IMR-90 (cell line): ENCODE data around the gene SLC25A2. TPM values are rescaled to one million over a fixed set of nuclear protein-coding genes. Genes with fewer than 3 reads are reported as not detected.

Experiments
- ATAC-seq: fragments of 200-7000 bp; cut with Tn5 transposase; 2 replicates; pipeline ENCODE4 v1.9.1; 2020; ENCODE audit warnings: low read depth, mild to moderate bottlenecking, moderate library complexity
- BruUV-seq: library from RNA; stranded (reverse); fragments of 400-500 nt; replicated peaks from 2 replicates; lab custom pipeline; 2021; lab: Mats Ljungman, UMichigan
- CTCF ChIA-PET: fragments of 300-600 bp; formaldehyde crosslinking; extraction: SDS; loops from one replicate; lab custom pipeline; 2021; ENCODE audit warnings: antibody characterized with exemption; lab: Yijun Ruan, JAX
- POLR2A ChIA-PET: fragments of 300-600 bp; sonication (Branson Sonifier 250); formaldehyde crosslinking; loops from one replicate; lab custom pipeline; 2022; ENCODE audit warnings: antibody characterized with exemption; ENCODE audit not compliant: unreplicated experiment; lab: Charles Lee
- DNase-seq: peaks from one replicate; pipeline ENCODE4 v3.0.0; 2013
- H2AFZ ChIP-seq: replicated peaks from 2 replicates; pipeline ENCODE3; 2013; ENCODE audit warnings: low read length, mild to moderate bottlenecking; ENCODE audit not compliant: poor library complexity
- H2AK5ac ChIP-seq: 2 replicates; pipeline ENCODE4 v1.6.1; 2013; ENCODE audit warnings: low read depth, low read length, inconsistent platforms
- H2AK9ac ChIP-seq: replicated peaks from 2 replicates; pipeline ENCODE3; 2013; ENCODE audit warnings: mild to moderate bottlenecking, low read depth, low read length, moderate library complexity; ENCODE audit not compliant: poor library complexity
- H2BK120ac ChIP-seq: 2 replicates; pipeline ENCODE4 v1.6.1; 2013; ENCODE audit warnings: low read depth, low read length, inconsistent platforms
- H2BK15ac ChIP-seq: 3 replicates; pipeline ENCODE4 v1.6.1; 2013; ENCODE audit warnings: low read depth, low read length, inconsistent platforms
- H2BK20ac ChIP-seq: 2 replicates; pipeline ENCODE4 v1.6.1; 2013; ENCODE audit warnings: low read depth, mild to moderate bottlenecking, inconsistent platforms, low read length, moderate library complexity
- H2BK5ac ChIP-seq: 2 replicates; pipeline ENCODE4 v1.6.1; 2013; ENCODE audit warnings: mild to moderate bottlenecking, low read depth, low read length, inconsistent platforms; ENCODE audit not compliant: poor library complexity, severe bottlenecking
- H3K14ac ChIP-seq: replicated peaks from 2 replicates; pipeline ENCODE4 v1.6.1; 2013; ENCODE audit warnings: low read depth, low read length, inconsistent platforms
- H3K18ac ChIP-seq: 2 replicates; pipeline ENCODE4 v1.6.1; 2013; ENCODE audit warnings: low read depth, low read length, control low read depth
- H3K23ac ChIP-seq: 2 replicates; pipeline ENCODE4 v1.6.1; 2013; ENCODE audit warnings: low read depth, low read length, inconsistent platforms
- H3K27ac ChIP-seq: 2 replicates; pipeline ENCODE4 v1.5.1; 2013; ENCODE audit warnings: mild to moderate bottlenecking, control low read depth, low read length; ENCODE audit not compliant: insufficient read depth
- H3K27me3 ChIP-seq: 2 replicates; pipeline ENCODE4 v1.6.1; 2013; ENCODE audit warnings: low read length; ENCODE audit not compliant: control insufficient read depth, insufficient read depth
- H3K36me3 ChIP-seq: 2 replicates; pipeline ENCODE4 v1.6.1; 2013; ENCODE audit warnings: low read length, mixed read lengths; ENCODE audit not compliant: control insufficient read depth, insufficient read depth
- H3K4ac ChIP-seq: 2 replicates; pipeline ENCODE4 v1.6.1; 2013; ENCODE audit warnings: low read depth, low read length, inconsistent platforms
- H3K4me1 ChIP-seq: 2 replicates; pipeline ENCODE4 v1.6.1; 2013; ENCODE audit warnings: low read length, mixed read lengths; ENCODE audit not compliant: control insufficient read depth, insufficient read depth
- H3K4me2 ChIP-seq: 2 replicates; pipeline ENCODE4 v1.6.1; 2013; ENCODE audit warnings: low read depth, mild to moderate bottlenecking, control low read depth, low read length, moderate library complexity
- H3K4me3 ChIP-seq: 2 replicates; pipeline ENCODE4 v1.5.1; 2013; ENCODE audit warnings: low read depth, mild to moderate bottlenecking, control low read depth, low read length, moderate library complexity; ENCODE audit not compliant: insufficient read depth
- H3K56ac ChIP-seq: 2 replicates; pipeline ENCODE4 v1.6.1; 2013; ENCODE audit warnings: low read length, inconsistent platforms; ENCODE audit not compliant: insufficient read depth; ENCODE audit errors: extremely low read depth
- H3K79me1 ChIP-seq, 2 experiments: 2 replicates each; pipeline ENCODE4 v1.6.1; 2013; ENCODE audit warnings: low read length in 2 of 2, inconsistent platforms in 1 of 2, low read depth in 1 of 2
- H3K9ac ChIP-seq: 2 replicates; pipeline ENCODE4 v1.6.1; 2013; ENCODE audit warnings: low read depth, low read length, control low read depth
- H3K9me1 ChIP-seq: 2 replicates; pipeline ENCODE4 v1.6.1; 2013; ENCODE audit warnings: low read length, inconsistent platforms; ENCODE audit not compliant: insufficient read depth
- H3K9me3 ChIP-seq: 2 replicates; pipeline ENCODE4 v1.6.1; 2013; ENCODE audit warnings: low read length; ENCODE audit not compliant: control insufficient read depth, insufficient read depth
- H4K20me1 ChIP-seq: 2 replicates; pipeline ENCODE4 v1.6.1; 2013; ENCODE audit warnings: low read length, inconsistent platforms; ENCODE audit not compliant: insufficient read depth
- H4K5ac ChIP-seq: 2 replicates; pipeline ENCODE4 v1.6.1; 2013; ENCODE audit warnings: mild to moderate bottlenecking, low read depth, low read length, control low read depth
- H4K8ac ChIP-seq, 2 experiments: 2 replicates each; pipeline ENCODE4 v1.6.1; 2013; ENCODE audit warnings: low read depth in 2 of 2, low read length in 2 of 2, control low read depth in 1 of 2, inconsistent platforms in 1 of 2
- H4K91ac ChIP-seq: 2 replicates; pipeline ENCODE4 v1.6.1; 2013; ENCODE audit warnings: low read depth, low read length, inconsistent platforms; ENCODE audit not compliant: insufficient read depth
- CHD1 ChIP-seq: IDR thresholded peaks from 2 replicates; pipeline ENCODE4 v1.6.1; 2012; ENCODE audit warnings: low read depth, low read length, improper control_type of control experiment
- MAZ ChIP-seq: IDR thresholded peaks from 2 replicates; pipeline ENCODE4 v1.6.1; 2012; ENCODE audit warnings: low read depth, mild to moderate bottlenecking, low read length, improper control_type of control experiment, moderate library complexity, borderline replicate concordance
- NFE2L2 ChIP-seq: fragments of 150-350 bp; IDR thresholded peaks from 2 replicates; pipeline ENCODE4 v1.6.1; 2016; ENCODE audit warnings: low read depth, mild to moderate bottlenecking, low read length
- RFX5 ChIP-seq: IDR thresholded peaks from 2 replicates; pipeline ENCODE4 v1.8.0; 2012; ENCODE audit warnings: low read depth, mild to moderate bottlenecking, low read length, moderate library complexity
- USF2 ChIP-seq: fragments of 150-350 bp; IDR thresholded peaks from 2 replicates; pipeline ENCODE4 v1.6.1; 2017; ENCODE audit warnings: mild to moderate bottlenecking, antibody characterized with exemption, low read length, low read depth
- WGBS, 2 experiments: methylation state at CpG; one replicate each; pipeline versions ENCODE4 v1.1.5 to v1.1.7; 2013; ENCODE audit warnings: missing lambda C conversion rate in 2 of 2; ENCODE audit not compliant: insufficient read length in 1 of 2; ENCODE audit errors: extremely low coverage in 2 of 2; 5-methylcytosine and 5-hydroxymethylcytosine counted together
- dilution Hi-C: fragments of 300-500 bp; cut with HindIII; formaldehyde crosslinking; loops from one replicate; pipeline ENCODE4 v1.14.3; 2018; ENCODE audit warnings: low sequenced_read_pairs; ENCODE audit not compliant: unreplicated experiment
- in situ Hi-C: fragments of 300-500 bp; cut with MboI; formaldehyde crosslinking; loops from 3 replicates; pipeline ENCODE4 v1.14.3; 2019; ENCODE audit warnings: low sequenced_read_pairs, inconsistent platforms, mixed read lengths
- intact Hi-C: fragments of 100-400 bp; cut with micrococcal nuclease; formaldehyde crosslinking; loops from 2 replicates; pipeline ENCODE4 v1.10.0; 2022
- polyA plus RNA-seq, 3 experiments: library from polyadenylated mRNA; depleted of rRNA; stranded (reverse); fragments of >200 nt; gene quantifications; 2 replicates each; pipeline ENCODE4 v1.2.3, GENCODE V29; 2012; ENCODE audit warnings: low replicate concordance in 1 of 3
- total RNA-seq: library from RNA; depleted of rRNA; stranded (reverse); fragments of >200 nt; gene quantifications from 2 replicates; pipeline ENCODE4 v1.2.3, GENCODE V29; 2012

SLC25A2 gene
- total and polyA plus RNA-seq, 2 of the 4 experiments (the other 2 are of a cell fraction): not detected

DNA sequence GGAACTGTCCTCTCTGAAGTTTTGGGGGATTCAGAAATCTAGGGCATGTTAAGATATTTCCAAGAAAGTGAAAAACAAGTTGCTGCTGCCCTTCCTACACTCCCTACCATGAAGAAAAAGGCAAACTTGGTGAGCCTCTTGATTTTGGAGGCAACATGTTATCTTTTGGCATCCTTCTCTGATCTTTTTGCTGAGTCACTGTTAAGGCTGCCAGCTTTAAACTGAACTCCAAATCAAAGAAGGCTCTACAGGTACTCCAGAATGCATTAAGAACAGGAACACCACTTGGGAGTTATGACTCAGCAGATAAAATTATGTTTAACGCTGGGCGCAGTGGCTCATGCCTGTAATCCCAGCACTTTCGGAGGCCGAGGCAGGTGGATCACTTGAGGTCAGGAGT is 34.7 kb downstream of the SLC25A2 start:
- H2AK9ac ChIP-seq: no peak overlapping the region
- H4K5ac ChIP-seq: no peak overlapping the region
- ChIA-PET POLR2A (no interaction called here), CTCF (no interaction called here)
- no peak overlapping the region for H3K27ac ChIP-seq
- H3K4me1 ChIP-seq: no peaks in the 10 kb centered on the region
- no peak overlapping the region for H3K9ac ChIP-seq
- no peak overlapping the region for H3K4ac ChIP-seq
- intact Hi-C loops: no loop called here
- H4K20me1 ChIP-seq: no peaks in the 10 kb centered on the region
- no peaks in the 10 kb centered on the region for H3K27me3 ChIP-seq
- no peak overlapping the region for H2AK5ac ChIP-seq
- peaks cover 47% of the 10 kb centered on the region for H3K9me3 ChIP-seq
- H3K4me3 ChIP-seq: no peak overlapping the region
- DNase-seq (no peak), ATAC-seq (no peak)
- no TSS peak for BruUV-seq
- H4K8ac ChIP-seq: no peak overlapping the region
- no peak overlapping the region for H3K14ac ChIP-seq
- no peaks in the 10 kb centered on the region for H3K36me3 ChIP-seq
- no peak overlapping the region for H3K4me2 ChIP-seq
- in situ Hi-C loops: no loop called here
- H2BK15ac ChIP-seq: no peak overlapping the region
- TF ChIP-seq CHD1 (no peak), NFE2L2 (peak; percentile 85), MAZ (no peak), RFX5 (no peak), USF2 (no peak)
- no peak overlapping the region for H3K56ac ChIP-seq
- no peak overlapping the region for H2BK120ac ChIP-seq
- no peak overlapping the region for H4K91ac ChIP-seq
- no CpG with 5 or more reads among the region's 4 CpGs for WGBS, 2 experiments
- H2AFZ ChIP-seq: no peak overlapping the region
- no peak overlapping the region for H3K23ac ChIP-seq
- H2BK5ac ChIP-seq: no peak overlapping the region
- no peak overlapping the region for H2BK20ac ChIP-seq
- H3K18ac ChIP-seq: no peak overlapping the region
- H3K9me1 ChIP-seq: no peaks in the 10 kb centered on the region
- H3K79me1 ChIP-seq: no peaks in the 10 kb centered on the region
- dilution Hi-C loops: no loop called here
